ENCODE measurements around the gene HEBP2. TPM values are rescaled to one million over a fixed set of nuclear protein-coding genes. Genes with fewer than 3 reads are reported as not detected.

Gene HEBP2
- polyA plus RNA-seq, 1 donor, result 31.6 TPM

Other genes with a start within 250 kb of the HEBP2 start
- gene ARFGEF3, start 242.3 kb upstream of the HEBP2 start, polyA plus RNA-seq, result 7.3 TPM
- not detected for gene PBOV1, start 185.7 kb upstream of the HEBP2 start, polyA plus RNA-seq
- gene SMIM28, start 26.3 kb upstream of the HEBP2 start, polyA plus RNA-seq, result 9.6 TPM
- 49.5 TPM for gene NHSL1, start 95.3 kb downstream of the HEBP2 start, polyA plus RNA-seq